Heart right ventricle (tissue), 16 donors: ENCODE results near the gene FAM124B. TPM values are rescaled to one million over a fixed set of nuclear protein-coding genes. Genes with fewer than 3 reads are reported as not detected.

Source experiments
- ATAC-seq, 8 donors: fragments of 200-7000 bp; cut with Tn5 transposase; one replicate each; pipeline ENCODE4 v1.9.1; 2020; ENCODE audit warnings: mild to moderate bottlenecking in 8 of 8, moderate library complexity in 8 of 8, moderate number of reproducible peaks in 1 of 8
- DNase-seq, 2 donors: peaks; one replicate each; pipeline ENCODE4 v3.0.0-alpha.2; 2020
- H3K27ac ChIP-seq, 10 donors: fragments of 200-600 bp; sonication (generic) in 2 of 10; one replicate each; pipeline versions ENCODE4 v1.5.0 to v1.8.0; 2020 to 2022; ENCODE audit warnings: mild to moderate bottlenecking in 3 of 10
- H3K27me3 ChIP-seq, 7 donors: fragments of 200-600 bp; one replicate each; pipeline ENCODE4 v1.8.0; 2021 to 2022; ENCODE audit warnings: mild to moderate bottlenecking in 2 of 7
- H3K36me3 ChIP-seq, 9 donors: fragments of 200-600 bp; sonication (generic) in 1 of 9; one replicate each; pipeline versions ENCODE4 v1.5.0 to v1.8.0; 2020 to 2022; ENCODE audit warnings: mild to moderate bottlenecking in 2 of 9
- H3K4me1 ChIP-seq, 9 donors: fragments of 200-600 bp; sonication (generic) in 1 of 9; one replicate each; pipeline versions ENCODE4 v1.5.0 to v1.8.0; 2020 to 2022; ENCODE audit warnings: mild to moderate bottlenecking in 4 of 9
- H3K4me3 ChIP-seq, 10 donors: fragments of 200-600 bp; sonication (generic) in 2 of 10; one replicate each; pipeline versions ENCODE4 v1.5.0 to v1.8.0; 2020 to 2022; ENCODE audit warnings: mild to moderate bottlenecking in 7 of 10, moderate library complexity in 2 of 10
- H3K9me3 ChIP-seq, 11 donors: fragments of 200-600 bp in 10 of 11; sonication (generic) in 2 of 11; one replicate each; pipeline versions ENCODE4 v1.5.0 to v1.8.0; 2013 to 2022; ENCODE audit warnings: mild to moderate bottlenecking in 2 of 11, control low read depth in 1 of 11, moderate library complexity in 1 of 11
- WGBS, 2 donors: extraction: QIAGEN DNeasy Blood & Tissue Kit; methylation state at CpG; one replicate each; pipeline ENCODE4 v1.1.7; 2013; ENCODE audit warnings: inconsistent platforms in 1 of 2; 5-methylcytosine and 5-hydroxymethylcytosine counted together
- intact Hi-C, 10 donors: fragments of 100-400 bp; cut with DNase I; formaldehyde crosslinking; loops; one replicate each; pipeline versions ENCODE4 v1.11.1 to v1.14.2; 2022
- polyA plus RNA-seq, 2 donors: library from polyadenylated mRNA; stranded (reverse); fragments of 200-250 nt; gene quantifications; one replicate each; pipeline ENCODE4 v1.2.3, GENCODE V29; 2013
- total RNA-seq, 10 donors: library from RNA; stranded (reverse); fragmentation: NEBNext Ultra II Directional in 3 of 10; extraction: Animal tissue kit (Norgen Biotek cat#: 25700) in 3 of 10; gene quantifications; one replicate each; pipeline versions ENCODE4 v1.2.1 to v1.2.4, GENCODE V29; 2021 to 2023
- TF ChIP-seq, protein P1 (sequence below), 9 donors: fragments of 200-600 bp; sonication (generic) in 2 of 9; IDR thresholded peaks; one replicate each; pipeline versions ENCODE4 v1.5.0 to v1.8.0; 2021 to 2022; ENCODE audit warnings: antibody characterized with exemption in 9 of 9, mild to moderate bottlenecking in 5 of 9, moderate library complexity in 1 of 9
- donor health status: Arrhythmogenic right ventricular cardiomyopathy.
- donor health status: ischemic (EF 13 %, LVEDD 7.1; RV severe dilation, severe dysfunction).
- donor health status: healthy with polysubstance abuse.
- donor health status: DM: no; HTN: yes; CAD: no.
- donor health status: DM: no; HTN: no; CAD: no.
- donor health status: ischemic (EF 25% LVEDD 6.9; RV normal size, moderate dysfunction).
- donor health status: ischemic (EF 25% LVEDD 5.7; RV mildly dilated, moderate dysfunction).
- donor health status: healthy.
- donor health status: DM: yes; HTN: yes; CAD: no.
- donor health status: Ischemic cardiomyopathy.
- donor health status: ischemic (EF 35%, LVEDD 5.7; RV mildly dilated, moderate dysfunction).
- donor health status: nonischemic (EF 11% LVEDD 7.7; RV severe dilation, severe dysfunction).
- donor health status: DM: yes; HTN: yes; CAD: no.
- donor health status: PGD.
- donor health status: ischemic (EF 29% LVEDD 5.4; RV normal size, mild dysfunction).
- donor health status: nonischemic (EF 23%, LVEDD 6.1; RV moderate dilation, normal function).

FAM124B gene
- total and polyA plus RNA-seq, 12 donors: 0.62 to 3.9 (median 1.7) TPM

DNA sequence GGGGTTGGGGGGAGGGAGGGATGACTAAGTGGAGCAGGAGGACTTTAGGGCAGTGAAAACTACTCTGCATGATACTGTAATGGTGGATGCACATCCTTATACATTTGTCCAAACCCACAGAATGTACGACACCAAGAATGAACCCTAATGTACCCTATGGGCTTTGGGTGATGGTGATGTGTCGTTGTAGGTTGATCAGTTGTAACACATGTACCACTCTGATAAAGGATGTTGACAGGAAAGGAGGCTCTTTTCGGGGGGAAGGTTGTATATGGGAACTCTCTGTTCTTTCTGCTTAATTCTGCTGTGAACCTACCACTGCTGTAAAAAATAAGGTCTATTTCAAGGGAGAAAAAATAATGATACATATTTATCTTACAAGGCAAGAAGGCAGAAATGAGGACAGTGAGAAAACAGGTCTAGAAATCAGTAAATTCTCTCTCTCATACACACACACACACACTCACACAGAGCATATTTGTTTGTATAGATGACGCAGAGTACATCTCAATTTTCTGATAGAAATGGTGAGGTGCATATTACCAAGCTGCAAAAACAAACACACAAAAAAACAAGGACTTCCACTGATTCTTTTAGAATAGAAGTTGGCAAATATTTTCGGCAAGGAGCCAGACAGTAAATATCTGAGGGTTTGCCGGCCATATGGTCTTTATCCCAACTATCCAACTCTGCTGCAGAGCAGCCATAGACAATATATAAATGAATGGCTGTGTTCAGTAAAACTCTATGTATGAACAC lies 20.2 kb downstream of the FAM124B start:
- Histone ChIP-seq H3K27ac (no peak overlapping the region), H3K36me3 (peaks cover 0 to 3% (median 0%) of the 10 kb centered on the region in 9 donors), H3K27me3 (no peaks in the 10 kb centered on the region), H3K9me3 (no peaks in the 10 kb centered on the region), H3K4me1 (peaks cover 0 to 46% (median 12%) of the 10 kb centered on the region in 9 donors), H3K4me3 (no peak overlapping the region)
- TF ChIP-seq, protein P1, sequence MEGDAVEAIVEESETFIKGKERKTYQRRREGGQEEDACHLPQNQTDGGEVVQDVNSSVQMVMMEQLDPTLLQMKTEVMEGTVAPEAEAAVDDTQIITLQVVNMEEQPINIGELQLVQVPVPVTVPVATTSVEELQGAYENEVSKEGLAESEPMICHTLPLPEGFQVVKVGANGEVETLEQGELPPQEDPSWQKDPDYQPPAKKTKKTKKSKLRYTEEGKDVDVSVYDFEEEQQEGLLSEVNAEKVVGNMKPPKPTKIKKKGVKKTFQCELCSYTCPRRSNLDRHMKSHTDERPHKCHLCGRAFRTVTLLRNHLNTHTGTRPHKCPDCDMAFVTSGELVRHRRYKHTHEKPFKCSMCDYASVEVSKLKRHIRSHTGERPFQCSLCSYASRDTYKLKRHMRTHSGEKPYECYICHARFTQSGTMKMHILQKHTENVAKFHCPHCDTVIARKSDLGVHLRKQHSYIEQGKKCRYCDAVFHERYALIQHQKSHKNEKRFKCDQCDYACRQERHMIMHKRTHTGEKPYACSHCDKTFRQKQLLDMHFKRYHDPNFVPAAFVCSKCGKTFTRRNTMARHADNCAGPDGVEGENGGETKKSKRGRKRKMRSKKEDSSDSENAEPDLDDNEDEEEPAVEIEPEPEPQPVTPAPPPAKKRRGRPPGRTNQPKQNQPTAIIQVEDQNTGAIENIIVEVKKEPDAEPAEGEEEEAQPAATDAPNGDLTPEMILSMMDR (IDR thresholded peaks at IDR 0.05): no peak
- 56 to 66% methylated on average over 6 of the region's 6 CpGs for WGBS, 2 donors
- intact Hi-C loops: no loop called here
- ATAC-seq (no peak), DNase-seq (no peak)

DNA sequence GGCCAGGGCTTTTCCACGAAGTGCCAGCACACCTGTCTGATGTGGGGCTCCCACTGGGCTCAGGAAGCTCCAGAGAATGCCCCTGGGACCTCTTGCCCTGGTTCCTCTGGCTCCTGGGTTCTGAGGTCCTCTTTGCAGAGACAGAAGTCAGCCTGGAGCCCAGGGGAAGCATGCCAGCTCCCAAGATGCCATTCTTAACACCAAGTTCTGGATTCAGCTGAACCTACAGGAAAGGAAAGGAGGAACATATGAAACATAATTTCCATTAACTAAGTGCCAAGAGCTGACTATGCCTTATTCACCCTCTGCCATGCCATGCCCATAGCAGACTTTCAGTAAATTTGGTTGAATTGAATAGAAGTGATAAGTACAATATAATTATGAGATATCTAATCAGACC lies 21.9 kb downstream of the FAM124B start:
- Histone ChIP-seq H3K4me3 (no peak overlapping the region), H3K4me1 (peaks cover 0 to 43% (median 12%) of the 10 kb centered on the region in 9 donors), H3K36me3 (peaks cover 0 to 3% (median 0%) of the 10 kb centered on the region in 9 donors), H3K27ac (no peak overlapping the region), H3K27me3 (no peaks in the 10 kb centered on the region), H3K9me3 (peaks cover 0 to 3% (median 0%) of the 10 kb centered on the region in 11 donors)
- DNase-seq: no peak
- intact Hi-C loops: no loop called here
- TF ChIP-seq, protein P1 (IDR thresholded peaks at IDR 0.05): no peak
- 73 to 88% methylated on average over 1 of the region's 1 CpG for WGBS, 2 donors
- ATAC-seq: peak in 4 of 8 donors; percentile 19 to 75 (median 58)

GRCh38 chr2:224379172-224379571 lies 22.7 kb downstream of the FAM124B start:
- ATAC-seq (no peak), DNase-seq (no peak)
- H3K9me3 ChIP-seq: peaks cover 0 to 4% (median 0%) of the 10 kb centered on the region in 11 donors
- TF ChIP-seq, protein P1 (IDR thresholded peaks at IDR 0.05): no peak
- 85% methylated on average over 4 of the region's 4 CpGs for WGBS, 2 donors
- H3K4me1 ChIP-seq: peaks cover 0 to 43% (median 12%) of the 10 kb centered on the region in 9 donors
- intact Hi-C loops: no loop called here
- H3K27me3 ChIP-seq: no peaks in the 10 kb centered on the region
- H3K4me3 ChIP-seq: no peak overlapping the region
- peaks cover 0 to 3% (median 0%) of the 10 kb centered on the region in 9 donors for H3K36me3 ChIP-seq
- H3K27ac ChIP-seq: no peak overlapping the region

DNA sequence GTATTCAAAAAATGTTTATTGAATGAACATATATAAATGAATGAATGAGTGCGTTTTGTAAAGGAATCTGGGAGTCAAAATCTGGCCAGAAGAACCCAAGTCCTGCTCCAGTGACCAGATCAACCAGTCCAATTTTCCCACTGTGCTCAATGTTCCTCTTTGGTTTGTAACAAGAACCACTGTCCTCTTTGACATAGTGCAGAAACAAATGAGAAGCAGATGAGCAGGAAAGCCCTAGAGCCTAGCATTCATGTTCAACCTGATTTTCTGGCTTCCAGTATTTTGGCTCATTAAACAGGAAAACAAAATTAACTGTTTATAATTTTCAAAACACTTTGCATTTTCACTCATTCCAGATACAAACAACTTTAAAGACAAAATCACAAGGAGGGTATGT lies 23.2 kb downstream of the FAM124B start:
- intact Hi-C loops: no loop called here

More for the DNA sequence above, 23.2 kb downstream of the FAM124B start:
- Histone ChIP-seq H3K27me3 (no peaks in the 10 kb centered on the region), H3K4me1 (peaks cover 0 to 43% (median 12%) of the 10 kb centered on the region in 9 donors), H3K36me3 (peaks cover 0 to 3% (median 0%) of the 10 kb centered on the region in 9 donors), H3K9me3 (peaks cover 0 to 4% (median 0%) of the 10 kb centered on the region in 11 donors), H3K27ac (no peak overlapping the region), H3K4me3 (no peak overlapping the region)
- ATAC-seq (no peak), DNase-seq (no peak)
- WGBS, 2 donors: 89 to 92% methylated on average over 1 of the region's 1 CpG
- TF ChIP-seq, protein P1 (IDR thresholded peaks at IDR 0.05): no peak
